HG02763 (cell line): ENCODE measurements around the gene GSKIP.

Experiments used
- ATAC-seq: cut with Tn5 transposase; IDR thresholded peaks from one replicate; pipeline ENCODE4 v1.9.1; 2021; ENCODE audit warnings: mild to moderate bottlenecking, moderate library complexity; ENCODE audit not compliant: unreplicated experiment

GSKIP gene

DNA sequence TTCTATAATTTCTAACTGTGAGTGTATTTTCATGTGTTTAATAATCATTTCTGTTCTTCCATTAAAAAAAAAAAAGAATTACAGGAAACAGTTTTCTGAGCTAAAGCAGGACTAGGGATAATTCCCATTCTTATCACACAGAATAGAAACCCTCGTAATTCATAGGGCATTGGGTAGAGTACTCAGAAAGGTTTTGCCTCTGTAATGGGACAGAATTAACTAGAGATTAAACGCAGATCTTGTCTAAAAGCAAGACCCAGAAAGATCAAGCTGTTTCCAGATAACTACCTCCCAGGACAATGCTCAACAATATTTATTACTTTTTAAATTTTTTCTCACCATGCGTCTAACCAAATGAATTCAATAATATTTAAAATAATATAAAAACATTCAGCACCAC lies 10.2 kb downstream of the GSKIP start:
- no peak for ATAC-seq

DNA sequence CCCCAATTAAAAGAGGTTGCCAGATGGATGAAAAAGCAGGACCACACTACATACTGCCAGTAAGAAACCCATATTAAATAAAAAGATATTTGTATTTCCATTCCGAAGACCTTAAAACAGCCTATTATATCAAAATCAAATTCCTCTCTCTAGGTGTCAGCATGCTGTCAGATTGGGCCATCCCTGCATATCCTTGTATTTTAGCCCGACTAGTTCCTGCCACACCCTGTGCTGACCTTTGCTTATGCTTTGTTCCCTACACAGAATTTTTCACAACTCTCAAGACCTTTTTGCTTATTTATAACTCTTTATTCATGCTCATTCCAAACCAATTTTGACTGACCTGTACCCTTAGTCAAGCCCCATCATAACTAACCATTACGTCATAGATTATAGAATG lies 12.8 kb downstream of the GSKIP start:
- ATAC-seq, result no peak

- peak; percentile 74 for ATAC-seq
Observed at GRCh38 chr14:96380735-96381134, 17.4 kb downstream of the GSKIP start.

GRCh38 chr14:96383445-96383844 lies 20.1 kb downstream of the GSKIP start:
- no peak for ATAC-seq

DNA sequence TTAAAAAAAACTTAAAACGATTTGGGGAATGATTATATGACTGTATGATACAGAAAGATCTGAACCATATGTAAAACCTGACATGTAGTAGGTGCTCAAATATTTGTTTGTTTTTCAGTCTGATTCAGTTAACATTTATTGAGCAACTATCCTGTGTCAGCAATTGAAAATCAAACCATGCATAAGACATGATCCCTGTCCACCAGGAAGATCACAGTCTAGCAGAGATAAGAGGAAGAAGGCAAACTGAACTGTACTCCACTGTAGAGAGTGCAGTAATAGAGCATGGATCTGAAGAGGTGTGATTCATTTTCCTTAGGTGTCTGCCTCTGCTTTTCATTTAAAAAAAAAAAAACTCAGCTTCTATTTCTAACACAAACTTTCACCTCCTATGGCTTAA lies 20.7 kb downstream of the GSKIP start:
- no peak for ATAC-seq

- ATAC-seq, result no peak
Observed at GRCh38 chr14:96384740-96385139, 21.4 kb downstream of the GSKIP start.

GRCh38 chr14:96385385-96385784 lies 22.1 kb downstream of the GSKIP start:
- no peak for ATAC-seq

DNA sequence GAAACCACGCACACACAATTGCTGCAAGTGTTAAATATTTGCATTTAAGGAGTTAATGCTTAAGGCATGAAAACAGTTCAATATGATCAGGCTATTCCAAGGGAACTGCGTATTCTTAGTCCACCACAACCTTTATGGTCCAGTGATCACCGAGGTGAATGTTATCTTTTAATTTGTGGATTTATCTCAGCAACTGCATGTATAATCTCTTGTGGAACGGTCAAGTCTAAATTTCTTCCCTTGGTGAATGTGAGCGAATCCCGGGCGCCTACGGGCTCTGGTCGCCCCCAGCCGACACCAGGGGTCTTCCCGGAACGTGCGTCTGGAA lies 27.6 kb downstream of the GSKIP start:
- no peak for ATAC-seq

GRCh38 chr14:96391293-96392118 lies 28.2 kb downstream of the GSKIP start:
- ATAC-seq, result peak; percentile 84

- ATAC-seq, result no peak
Observed at GRCh38 chr14:96393071-96393691, 29.9 kb downstream of the GSKIP start.

GRCh38 chr14:96394047-96394815 lies 30.9 kb downstream of the GSKIP start:
- ATAC-seq, result no peak

- no peak for ATAC-seq
Observed at GRCh38 chr14:96398432-96398831, 35.1 kb downstream of the GSKIP start.

- no peak for ATAC-seq
Observed at GRCh38 chr14:96398921-96399320, 35.6 kb downstream of the GSKIP start.

DNA sequence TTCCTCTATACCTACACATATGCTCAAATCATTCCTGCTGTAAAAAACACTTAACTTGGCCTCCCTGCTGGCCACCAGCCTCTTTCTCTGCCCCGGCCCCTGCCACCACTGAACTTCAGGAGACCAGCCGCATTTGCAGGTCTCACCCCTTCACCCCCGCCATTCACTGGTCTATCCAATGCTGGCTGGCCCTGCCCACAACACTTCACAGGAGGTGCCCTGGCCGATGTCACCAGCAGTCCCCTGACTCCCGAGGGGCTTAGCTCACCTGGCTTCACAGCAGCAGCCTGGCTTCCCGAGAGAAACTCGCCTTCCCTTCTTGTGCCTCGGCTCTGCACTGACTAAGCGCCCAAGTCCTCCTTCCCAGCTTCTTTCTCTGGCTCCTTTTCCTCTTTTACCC lies 36.1 kb downstream of the GSKIP start:
- ATAC-seq, result no peak

- ATAC-seq, result no peak
Observed at GRCh38 chr14:96400495-96400894, 37.2 kb downstream of the GSKIP start.

DNA sequence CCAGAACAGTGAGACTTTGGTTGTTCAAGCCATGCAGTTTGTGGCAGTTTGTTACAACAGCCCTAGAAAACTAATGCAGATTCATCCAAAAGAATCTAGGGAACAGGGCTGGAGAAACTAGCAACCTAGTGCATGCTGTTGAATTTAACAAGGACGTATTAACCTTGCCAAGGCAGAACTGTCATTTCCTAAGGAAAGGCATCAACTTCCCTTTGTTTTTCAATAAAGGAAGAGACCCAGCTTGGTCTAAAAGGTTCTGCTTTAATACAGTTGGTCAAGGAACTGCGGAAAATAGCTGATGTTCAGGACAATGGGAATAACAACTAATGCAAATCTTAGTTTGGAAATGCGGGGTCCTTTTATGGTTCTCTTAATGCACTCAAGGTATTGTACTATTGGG lies 40.1 kb downstream of the GSKIP start:
- no peak for ATAC-seq

DNA sequence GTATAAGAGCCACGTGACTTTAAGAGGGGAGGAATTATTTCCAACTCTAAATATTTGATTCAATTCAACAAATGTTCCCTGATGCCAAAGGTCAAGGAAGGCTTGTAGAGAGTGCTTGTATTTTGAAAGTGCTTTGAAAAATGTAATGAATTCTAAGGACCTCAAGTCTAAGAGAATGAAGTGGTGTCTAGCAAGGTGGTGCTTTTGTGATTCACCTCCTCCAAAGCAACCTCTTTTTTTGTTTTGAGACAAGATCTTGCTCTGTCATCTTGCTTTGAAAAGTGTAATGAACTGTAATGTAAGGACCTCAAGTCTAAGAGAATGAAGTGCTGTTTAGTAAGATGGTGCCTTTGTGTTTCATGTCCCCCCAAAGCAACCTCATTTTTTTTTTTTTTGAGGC lies 42.4 kb downstream of the GSKIP start:
- no peak for ATAC-seq

- no peak for ATAC-seq
Observed at GRCh38 chr14:96407935-96408570, 44.7 kb downstream of the GSKIP start.

DNA sequence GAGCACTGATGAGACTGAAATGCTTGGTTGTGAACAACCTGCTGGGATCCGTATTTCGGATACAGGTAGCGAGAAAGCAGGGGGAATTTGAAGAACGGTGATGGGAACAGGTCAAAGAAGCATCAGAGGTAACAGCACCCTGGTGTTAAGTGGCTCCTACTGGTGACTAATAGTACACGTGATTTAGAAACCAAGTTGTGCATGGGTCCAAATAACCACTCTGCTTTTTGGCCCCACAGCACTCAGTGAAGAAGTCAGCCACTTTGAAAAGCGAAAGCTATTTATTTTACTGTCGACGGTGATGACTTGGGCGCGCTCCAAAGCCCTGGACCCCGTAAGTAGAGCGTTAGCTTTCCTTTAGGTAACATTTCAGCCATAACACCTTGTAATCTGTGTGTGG lies 45.3 kb downstream of the GSKIP start:
- no peak for ATAC-seq

- ATAC-seq, result no peak
Observed at GRCh38 chr14:96409701-96410100, 46.4 kb downstream of the GSKIP start.

DNA sequence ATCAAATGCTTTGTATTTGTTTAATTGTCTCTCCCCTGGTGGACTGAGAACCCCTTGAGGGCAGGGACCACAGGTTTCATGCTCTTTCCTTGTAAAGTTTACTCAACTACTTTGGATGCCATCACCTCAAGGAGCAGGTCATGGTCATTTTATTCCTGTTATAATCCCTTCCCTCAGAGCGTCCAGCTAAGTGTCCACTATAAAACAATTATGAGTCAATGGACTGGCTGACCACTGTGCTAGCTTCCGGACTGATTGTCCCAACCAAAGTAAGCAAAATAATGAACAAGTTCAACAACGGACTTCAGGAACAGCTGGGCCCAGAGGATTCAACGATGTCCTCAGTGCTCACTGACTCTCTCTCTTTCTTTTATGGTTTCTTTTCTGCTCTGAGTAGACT lies 46.8 kb downstream of the GSKIP start:
- no peak for ATAC-seq

DNA sequence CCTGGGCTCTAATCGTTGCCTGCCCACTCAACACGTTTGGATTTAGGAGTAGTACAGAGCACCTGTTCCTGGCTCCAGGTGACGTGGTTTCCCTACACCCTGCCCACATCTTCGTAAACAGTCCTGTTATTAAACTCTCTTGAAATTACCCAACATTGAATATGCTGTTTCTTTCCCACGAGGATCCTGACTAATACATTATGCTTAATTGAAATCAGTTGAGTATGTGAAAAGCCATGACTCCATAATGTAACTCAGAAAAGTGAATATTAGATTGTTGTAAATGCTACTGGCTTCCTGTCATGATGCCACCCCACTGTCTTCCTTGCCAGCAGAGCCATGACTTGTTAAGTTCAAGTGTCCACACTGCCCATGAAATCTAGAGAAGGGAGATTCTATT lies 50.2 kb downstream of the GSKIP start:
- no peak for ATAC-seq
